ENCODE results near the gene CBFA2T3.

Gene CBFA2T3

GRCh38 chr16:89001117-89002027 is 24.4 kb upstream of the CBFA2T3 start:
- no peak overlapping the region for H3K27ac ChIP-seq (ENCODE audit: low read length)
- H3K9ac ChIP-seq (ENCODE audit: low read depth, low read length), result no peak overlapping the region
- TF ChIP-seq, protein P1, sequence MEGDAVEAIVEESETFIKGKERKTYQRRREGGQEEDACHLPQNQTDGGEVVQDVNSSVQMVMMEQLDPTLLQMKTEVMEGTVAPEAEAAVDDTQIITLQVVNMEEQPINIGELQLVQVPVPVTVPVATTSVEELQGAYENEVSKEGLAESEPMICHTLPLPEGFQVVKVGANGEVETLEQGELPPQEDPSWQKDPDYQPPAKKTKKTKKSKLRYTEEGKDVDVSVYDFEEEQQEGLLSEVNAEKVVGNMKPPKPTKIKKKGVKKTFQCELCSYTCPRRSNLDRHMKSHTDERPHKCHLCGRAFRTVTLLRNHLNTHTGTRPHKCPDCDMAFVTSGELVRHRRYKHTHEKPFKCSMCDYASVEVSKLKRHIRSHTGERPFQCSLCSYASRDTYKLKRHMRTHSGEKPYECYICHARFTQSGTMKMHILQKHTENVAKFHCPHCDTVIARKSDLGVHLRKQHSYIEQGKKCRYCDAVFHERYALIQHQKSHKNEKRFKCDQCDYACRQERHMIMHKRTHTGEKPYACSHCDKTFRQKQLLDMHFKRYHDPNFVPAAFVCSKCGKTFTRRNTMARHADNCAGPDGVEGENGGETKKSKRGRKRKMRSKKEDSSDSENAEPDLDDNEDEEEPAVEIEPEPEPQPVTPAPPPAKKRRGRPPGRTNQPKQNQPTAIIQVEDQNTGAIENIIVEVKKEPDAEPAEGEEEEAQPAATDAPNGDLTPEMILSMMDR (IDR thresholded peaks at IDR 0.05; ENCODE audit: borderline replicate concordance, extremely low read depth, low read length, poor library complexity, severe bottlenecking), result no peak
- TF ChIP-seq EZH2 (IDR thresholded peaks at IDR 0.05; ENCODE audit: borderline replicate concordance, low read depth, low read length, severe bottlenecking), result no peak
- no peaks in the 10 kb centered on the region; the same call in 1 of the 2 replicates for H4K20me1 ChIP-seq (ENCODE audit: insufficient read depth, low read length)
- no peak overlapping the region for H3K4me3 ChIP-seq (ENCODE audit: low read depth in 1 of 2, low read length in 2 of 2)
- peaks cover 21% of the 10 kb centered on the region for H3K9me3 ChIP-seq (ENCODE audit: insufficient read depth, low read length, severe bottlenecking)
- no peaks in the 10 kb centered on the region for H3K36me3 ChIP-seq (ENCODE audit: insufficient read depth, low read length)
- no peaks in the 10 kb centered on the region for H3K79me2 ChIP-seq (ENCODE audit: insufficient read depth, low read length)
- no peak for DNase-seq
- H3K27me3 ChIP-seq (ENCODE audit: insufficient read depth, low read length, poor library complexity), result no peaks in the 10 kb centered on the region
- H3K4me1 ChIP-seq (ENCODE audit: insufficient read depth, low read length), result no peaks in the 10 kb centered on the region
- ATAC-seq (ENCODE audit: insufficient read depth, low read depth), result no peak
- no peak overlapping the region for H3K4me2 ChIP-seq (ENCODE audit: insufficient read depth, low read length)
- no peak overlapping the region for H2AFZ ChIP-seq (ENCODE audit: low read depth, low read length)

DNA sequence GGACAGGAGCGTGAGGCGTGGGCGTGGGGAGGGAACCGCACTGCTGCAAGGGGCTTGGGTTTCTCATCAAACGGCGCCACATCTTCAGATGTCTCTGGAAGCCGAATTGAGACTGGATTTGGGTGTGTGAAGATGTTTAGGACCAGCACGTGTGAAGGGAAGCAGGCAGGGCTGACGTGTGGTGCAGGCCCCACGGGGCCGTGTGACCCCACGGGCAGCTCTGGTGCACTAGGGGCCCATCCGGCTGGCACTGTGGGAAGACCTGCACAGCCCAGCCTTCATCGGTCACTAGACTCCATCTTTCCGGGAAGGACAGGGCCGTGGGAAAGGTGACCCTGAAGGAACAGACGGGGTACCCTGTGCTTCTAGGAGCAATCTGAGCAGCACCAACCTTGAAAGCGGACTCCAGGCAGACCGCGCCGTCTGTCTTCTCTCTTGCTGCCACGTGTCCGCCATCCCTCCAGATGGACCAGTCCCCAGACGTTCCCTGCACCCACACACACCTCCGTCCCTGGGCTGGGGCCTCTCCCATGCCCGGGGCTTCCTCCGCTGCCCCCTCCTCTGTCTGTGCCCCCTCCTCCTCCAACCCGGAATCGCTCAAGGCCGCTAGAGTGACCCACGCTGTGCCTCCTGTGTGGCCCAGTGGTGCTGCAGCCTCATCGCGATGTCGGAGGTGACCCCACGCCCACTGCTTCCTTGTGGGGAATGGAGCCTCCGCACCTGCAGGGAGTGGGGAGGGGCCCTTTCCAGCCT is 23.4 kb upstream of the CBFA2T3 start:
- Histone ChIP-seq H4K20me1 (ENCODE audit: insufficient read depth, low read length) (no peaks in the 10 kb centered on the region), H3K4me1 (ENCODE audit: insufficient read depth, low read length) (no peaks in the 10 kb centered on the region), H3K9ac (ENCODE audit: low read depth, low read length) (no peak overlapping the region), H3K36me3 (ENCODE audit: insufficient read depth, low read length) (no peaks in the 10 kb centered on the region), H3K27ac (ENCODE audit: low read length) (no peak overlapping the region), H3K27me3 (ENCODE audit: insufficient read depth, low read length, poor library complexity) (no peaks in the 10 kb centered on the region), H3K79me2 (ENCODE audit: insufficient read depth, low read length) (no peaks in the 10 kb centered on the region), H3K4me3 (ENCODE audit: low read depth in 1 of 2, low read length in 2 of 2) (no peak overlapping the region), H3K9me3 (ENCODE audit: insufficient read depth, low read length, severe bottlenecking) (peaks cover 21% of the 10 kb centered on the region), H2AFZ (ENCODE audit: low read depth, low read length) (no peak overlapping the region), H3K4me2 (ENCODE audit: insufficient read depth, low read length) (no peak overlapping the region)
- TF ChIP-seq, protein P1 (IDR thresholded peaks at IDR 0.05; ENCODE audit: borderline replicate concordance, extremely low read depth, low read length, poor library complexity, severe bottlenecking), result no peak
- no peak for TF ChIP-seq EZH2 (IDR thresholded peaks at IDR 0.05; ENCODE audit: borderline replicate concordance, low read depth, low read length, severe bottlenecking)
- DNase-seq (no peak), ATAC-seq (ENCODE audit: insufficient read depth, low read depth) (no peak)

- Histone ChIP-seq H3K79me2 (ENCODE audit: insufficient read depth, low read length) (no peaks in the 10 kb centered on the region), H3K27ac (ENCODE audit: low read length) (no peak overlapping the region), H4K20me1 (ENCODE audit: insufficient read depth, low read length) (no peaks in the 10 kb centered on the region), H3K9ac (ENCODE audit: low read depth, low read length) (no peak overlapping the region), H2AFZ (ENCODE audit: low read depth, low read length) (no peak overlapping the region), H3K27me3 (ENCODE audit: insufficient read depth, low read length, poor library complexity) (no peaks in the 10 kb centered on the region), H3K4me3 (ENCODE audit: low read depth in 1 of 2, low read length in 2 of 2) (no peak overlapping the region), H3K4me1 (ENCODE audit: insufficient read depth, low read length) (no peaks in the 10 kb centered on the region), H3K4me2 (ENCODE audit: insufficient read depth, low read length) (no peak overlapping the region), H3K36me3 (ENCODE audit: insufficient read depth, low read length) (no peaks in the 10 kb centered on the region), H3K9me3 (ENCODE audit: insufficient read depth, low read length, severe bottlenecking) (peaks cover 21% of the 10 kb centered on the region)
- no peak for TF ChIP-seq EZH2 (IDR thresholded peaks at IDR 0.05; ENCODE audit: borderline replicate concordance, low read depth, low read length, severe bottlenecking)
- TF ChIP-seq, protein P1 (IDR thresholded peaks at IDR 0.05; ENCODE audit: borderline replicate concordance, extremely low read depth, low read length, poor library complexity, severe bottlenecking), result no peak
- ATAC-seq (ENCODE audit: insufficient read depth, low read depth) (no peak), DNase-seq (no peak)
Measured at GRCh38 chr16:88999457-89000206, 22.6 kb upstream of the CBFA2T3 start.

All from DND-41 (cell line).